CD4-positive, alpha-beta T cell treated with Interleukin-6 at 100 ng/mL for 8 hours (primary cell): Measurements from ENCODE around the gene CAMK2A.

Experiments used
- DNase-seq: peaks from one replicate; pipeline ENCODE4 v3.0.0-alpha.2; 2020; ENCODE audit warnings: mixed read lengths, low spot score

Gene CAMK2A

DNA sequence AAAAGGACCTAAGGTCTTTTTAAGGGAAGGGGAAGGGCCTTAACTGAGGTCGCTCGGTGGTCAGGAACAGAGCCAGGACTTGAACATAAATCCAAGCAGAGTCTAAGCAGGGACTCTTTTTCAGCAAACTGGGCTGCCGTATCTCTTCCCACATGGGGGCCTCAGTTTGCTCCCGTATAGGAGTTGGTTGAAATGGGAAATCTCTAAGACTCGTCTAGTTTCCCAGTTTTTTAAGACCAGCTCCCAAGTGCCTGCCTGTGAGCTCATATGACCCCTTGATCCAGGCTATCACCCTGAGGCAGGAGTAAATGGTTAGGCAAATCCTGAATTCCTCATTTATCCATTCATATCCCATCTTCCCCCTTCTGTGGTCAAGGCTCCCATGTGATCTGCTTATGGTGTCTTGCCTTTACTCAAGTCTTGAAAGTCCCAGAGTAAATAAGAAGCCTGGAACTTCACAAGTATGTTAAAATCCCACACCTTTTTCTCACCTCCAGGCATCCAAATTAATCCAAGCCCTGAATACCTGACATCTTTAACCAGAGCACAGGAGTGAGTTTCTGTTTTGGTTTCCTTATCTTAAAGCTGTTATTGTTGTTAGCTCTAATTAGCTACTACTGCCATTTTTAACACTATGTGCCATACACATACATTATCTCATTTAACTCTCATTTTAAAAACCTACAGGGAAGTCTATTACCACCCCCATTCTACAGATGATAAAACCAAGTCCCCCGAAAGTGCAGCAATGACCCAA, 10.2 kb upstream of the CAMK2A start:
- DNase-seq: no peak

DNA sequence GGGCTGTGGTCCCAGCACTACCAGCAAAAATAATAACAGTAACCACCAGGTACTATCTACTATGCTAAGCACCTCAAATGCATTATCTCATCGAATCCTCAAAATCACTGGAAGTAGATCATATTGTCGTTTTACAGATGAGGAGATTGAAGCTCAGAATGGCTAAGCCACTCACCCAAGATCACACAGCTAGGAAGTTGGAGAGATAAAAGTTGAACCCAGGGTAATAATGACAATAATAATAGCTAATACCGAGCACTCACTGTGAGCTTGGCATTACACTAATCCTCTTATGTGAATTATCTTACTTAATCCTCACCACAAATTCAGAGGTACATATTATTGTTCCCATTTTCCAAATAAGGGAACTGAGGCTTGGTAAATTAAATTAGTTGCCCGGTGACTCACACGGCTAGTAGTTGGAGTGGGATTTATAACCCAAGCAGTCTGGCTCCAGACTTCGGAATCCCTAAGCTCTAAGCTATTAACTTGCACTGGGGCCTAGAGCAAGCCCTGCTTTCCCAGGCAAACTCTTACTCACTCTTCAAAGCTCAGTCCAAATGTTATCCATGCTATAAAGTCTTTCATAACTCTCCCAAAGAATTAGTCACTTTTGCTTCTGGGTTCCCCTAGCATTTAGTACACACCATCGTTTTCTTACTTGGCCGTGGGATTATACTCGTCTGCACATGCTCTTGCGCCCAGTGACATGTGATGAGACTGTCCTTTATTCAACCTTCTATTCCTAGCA, 9.3 kb upstream of the CAMK2A start:
- DNase-seq: no peak

DNA sequence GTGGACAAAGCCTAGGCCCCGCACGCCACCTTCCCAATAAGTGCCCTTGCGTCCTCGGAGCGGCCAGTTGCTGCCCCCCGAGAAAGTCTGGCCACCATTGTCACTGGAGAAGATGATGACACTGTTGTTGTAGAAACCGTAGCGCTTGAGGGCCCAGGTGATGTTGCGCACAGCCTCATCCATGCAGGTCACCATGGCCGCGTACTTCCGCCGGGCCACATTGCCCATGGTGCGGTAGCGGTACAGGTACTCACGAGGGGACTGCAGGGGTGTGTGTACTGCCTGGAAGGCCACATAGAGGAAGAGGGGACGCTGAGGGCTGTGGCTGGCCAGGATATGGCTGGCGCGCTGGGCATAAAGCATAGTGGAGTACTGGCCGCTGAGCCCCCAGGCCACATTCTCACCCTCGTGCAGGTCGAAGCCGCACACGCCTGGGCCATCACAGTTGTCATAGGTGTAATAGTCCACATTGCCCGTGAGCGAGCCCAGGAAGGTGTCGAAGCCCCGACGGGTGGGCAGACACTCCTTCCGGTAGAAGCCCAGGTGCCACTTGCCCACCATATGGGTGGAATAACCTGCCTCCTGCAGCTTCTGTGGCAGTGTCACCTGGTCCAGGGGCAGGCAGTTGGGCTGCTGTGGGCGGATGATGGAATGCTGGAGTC, 8.5 kb upstream of the CAMK2A start:
- no peak for DNase-seq

DNA sequence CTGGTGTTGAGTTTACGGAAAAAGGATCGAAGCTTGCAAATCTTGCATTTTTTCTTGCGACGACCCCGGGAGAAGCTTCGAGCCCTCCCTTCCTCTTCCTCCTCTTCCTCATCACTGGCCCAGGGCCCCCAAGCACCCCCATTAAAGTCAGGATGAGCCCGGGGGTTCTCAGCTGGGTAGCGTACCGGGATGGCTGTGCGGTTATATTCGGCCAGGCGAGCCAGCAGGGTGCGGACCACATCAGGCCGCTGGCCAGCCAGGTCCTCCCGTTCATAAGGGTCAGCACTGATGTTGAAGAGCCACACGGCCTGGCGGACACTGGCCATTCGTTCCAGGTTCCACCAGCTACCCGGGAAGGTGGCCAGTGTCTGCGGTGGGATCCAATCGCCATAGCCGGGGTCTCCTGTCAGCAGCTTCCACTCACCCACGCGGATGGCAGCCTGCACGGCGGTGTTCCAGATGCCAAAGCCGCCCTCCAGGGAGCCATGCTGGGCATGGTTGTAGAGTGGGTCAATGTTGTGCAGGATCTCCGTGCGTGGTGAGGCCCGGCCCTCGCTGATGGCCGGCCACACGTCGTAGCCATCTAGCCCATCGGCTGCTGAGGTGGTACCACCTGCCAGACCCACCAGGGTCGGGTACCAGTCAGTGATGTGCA, 7.8 kb upstream of the CAMK2A start:
- DNase-seq: no peak

DNA sequence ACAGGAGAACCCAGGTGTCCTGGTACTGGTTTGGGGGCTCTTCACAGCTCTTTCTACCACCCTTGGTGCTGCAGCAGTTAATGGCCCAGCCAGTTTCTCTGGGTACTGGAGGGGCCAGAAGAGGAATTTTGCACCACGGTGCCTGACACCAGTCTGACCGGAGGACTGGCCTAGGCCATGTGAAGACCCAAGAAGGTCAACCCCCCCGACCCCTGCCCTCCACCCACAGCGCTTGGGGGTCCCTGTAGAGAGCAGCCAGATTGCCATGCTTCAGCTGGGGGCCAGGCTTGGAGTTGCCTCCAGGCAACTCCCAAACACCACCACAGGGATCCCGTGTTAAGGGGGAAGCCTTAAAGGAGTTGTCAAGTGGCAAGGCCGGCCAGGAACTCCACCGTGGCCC, 6.9 kb upstream of the CAMK2A start:
- DNase-seq: no peak

DNA sequence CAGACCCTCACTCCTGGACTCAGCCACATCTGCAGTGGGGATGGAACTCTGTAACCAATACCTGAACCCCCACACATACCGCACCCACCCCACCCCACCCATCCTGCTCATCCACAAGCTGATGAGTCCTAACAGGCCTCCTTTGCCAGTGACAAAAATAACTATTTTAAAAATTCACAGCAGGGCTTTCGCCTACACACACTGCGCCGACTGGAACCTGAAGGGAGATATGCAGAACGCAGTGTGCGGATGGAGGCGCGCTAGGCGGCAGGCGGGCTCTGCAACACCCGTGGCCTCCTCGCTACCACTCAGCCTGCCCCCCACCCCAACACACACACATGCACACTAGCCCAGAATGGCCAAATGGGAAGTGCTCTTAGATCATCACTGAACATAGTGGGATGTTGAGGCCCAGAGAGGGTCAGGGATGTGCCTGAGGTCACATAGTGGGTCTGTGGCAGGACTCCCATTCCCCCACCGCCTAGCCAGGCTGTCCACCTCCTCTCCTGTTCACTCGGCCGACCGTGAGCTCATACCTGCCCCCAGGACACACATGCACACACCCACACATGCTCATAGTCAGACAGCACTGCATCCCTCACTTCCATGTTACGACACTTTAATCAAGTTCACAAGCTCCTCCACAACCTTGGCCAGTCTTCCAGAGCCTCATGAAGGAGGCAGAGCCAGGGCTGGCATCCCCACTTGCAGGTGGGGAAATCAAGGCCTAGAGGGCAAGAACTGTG, 6.3 kb upstream of the CAMK2A start:
- no peak for DNase-seq

DNA sequence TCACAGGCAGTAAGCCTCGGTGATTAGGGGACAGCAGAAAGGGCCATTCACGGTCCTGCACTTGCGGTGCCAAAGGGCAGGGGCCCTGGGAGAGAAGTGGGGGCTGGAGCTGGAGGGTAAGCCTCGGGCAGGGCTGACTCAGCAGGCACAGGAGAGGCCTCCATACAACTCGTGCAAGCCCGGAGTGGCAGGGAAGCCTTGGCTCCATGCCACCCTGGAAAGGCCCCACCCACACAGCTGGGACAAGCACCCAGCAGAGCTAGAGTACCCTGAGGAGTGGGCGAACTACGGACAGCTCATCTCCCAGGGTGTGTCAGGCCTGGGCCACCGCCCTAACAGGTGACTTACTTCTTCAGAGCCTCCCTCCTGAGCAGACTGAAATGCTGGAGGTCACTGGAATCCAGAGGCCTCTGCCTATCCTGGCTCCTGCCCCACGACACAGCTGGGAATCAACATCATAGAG, 5.6 kb upstream of the CAMK2A start:
- no peak for DNase-seq

DNA sequence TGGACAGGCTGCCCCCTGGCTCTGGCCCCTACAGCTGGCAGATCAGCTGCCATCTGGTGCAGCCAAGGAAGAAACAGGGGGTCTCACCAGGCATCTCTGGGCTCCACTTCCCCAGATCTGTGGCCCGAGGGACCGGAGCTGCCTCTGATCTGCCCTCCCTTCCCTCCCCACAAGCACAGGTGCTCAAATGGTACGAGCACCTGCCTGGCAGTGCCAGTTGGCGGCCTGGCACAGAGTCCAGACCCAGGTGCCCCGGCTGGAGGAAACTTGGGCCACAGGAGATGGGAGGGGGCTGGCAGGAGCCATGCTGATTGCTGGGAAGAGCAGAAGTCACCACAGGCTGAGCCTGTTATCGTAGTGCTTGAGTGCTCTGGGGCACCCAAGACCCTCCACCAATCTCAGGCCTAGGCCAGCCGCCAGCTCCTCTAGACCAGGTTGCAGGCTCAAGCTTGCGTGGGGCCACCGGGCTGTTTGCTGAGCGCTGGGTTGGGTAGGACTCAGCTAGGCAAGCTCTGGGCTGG, 5.0 kb upstream of the CAMK2A start:
- DNase-seq: no peak

DNA sequence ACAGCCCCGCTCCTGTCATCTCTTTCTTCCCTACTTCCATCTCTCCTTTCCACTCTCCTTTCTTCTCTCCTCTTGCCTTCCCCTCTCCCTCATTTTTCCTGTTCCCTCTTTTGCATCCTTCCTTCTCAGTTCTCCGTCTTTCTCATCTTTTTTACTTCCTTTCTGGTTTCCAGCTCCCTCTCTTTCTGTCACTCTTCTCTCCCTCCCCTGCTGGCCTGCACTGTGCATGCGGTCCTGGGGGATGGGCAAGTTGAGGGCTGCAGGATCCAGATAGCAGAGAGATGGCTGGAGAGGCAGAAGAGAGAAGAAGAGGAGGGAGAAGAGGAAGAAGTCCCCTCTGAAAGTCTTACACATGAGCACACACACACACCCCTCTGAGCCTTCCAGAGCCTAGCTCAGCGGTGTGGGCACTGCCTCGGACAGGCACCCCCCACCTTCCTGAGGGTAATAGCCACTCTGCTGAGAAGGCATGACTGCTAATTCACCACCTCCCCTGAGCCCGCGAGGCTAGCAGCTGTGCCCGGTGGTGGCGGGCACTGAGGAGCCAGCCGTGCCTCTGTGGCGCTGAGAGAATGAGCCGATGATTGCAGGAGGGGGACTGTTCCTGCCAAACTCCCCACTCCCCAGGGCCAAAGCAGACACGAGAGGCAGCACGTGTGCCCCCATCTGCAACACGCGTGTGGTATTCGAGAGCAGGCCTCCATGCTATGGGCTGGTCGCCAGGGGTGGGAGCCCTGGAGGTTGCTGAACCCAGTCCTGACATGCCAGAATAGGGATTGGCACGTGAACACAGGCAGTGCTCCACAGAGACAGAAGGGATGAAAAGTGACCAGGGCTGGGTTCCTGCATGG, 3.7 kb upstream of the CAMK2A start:
- DNase-seq: no peak

DNA sequence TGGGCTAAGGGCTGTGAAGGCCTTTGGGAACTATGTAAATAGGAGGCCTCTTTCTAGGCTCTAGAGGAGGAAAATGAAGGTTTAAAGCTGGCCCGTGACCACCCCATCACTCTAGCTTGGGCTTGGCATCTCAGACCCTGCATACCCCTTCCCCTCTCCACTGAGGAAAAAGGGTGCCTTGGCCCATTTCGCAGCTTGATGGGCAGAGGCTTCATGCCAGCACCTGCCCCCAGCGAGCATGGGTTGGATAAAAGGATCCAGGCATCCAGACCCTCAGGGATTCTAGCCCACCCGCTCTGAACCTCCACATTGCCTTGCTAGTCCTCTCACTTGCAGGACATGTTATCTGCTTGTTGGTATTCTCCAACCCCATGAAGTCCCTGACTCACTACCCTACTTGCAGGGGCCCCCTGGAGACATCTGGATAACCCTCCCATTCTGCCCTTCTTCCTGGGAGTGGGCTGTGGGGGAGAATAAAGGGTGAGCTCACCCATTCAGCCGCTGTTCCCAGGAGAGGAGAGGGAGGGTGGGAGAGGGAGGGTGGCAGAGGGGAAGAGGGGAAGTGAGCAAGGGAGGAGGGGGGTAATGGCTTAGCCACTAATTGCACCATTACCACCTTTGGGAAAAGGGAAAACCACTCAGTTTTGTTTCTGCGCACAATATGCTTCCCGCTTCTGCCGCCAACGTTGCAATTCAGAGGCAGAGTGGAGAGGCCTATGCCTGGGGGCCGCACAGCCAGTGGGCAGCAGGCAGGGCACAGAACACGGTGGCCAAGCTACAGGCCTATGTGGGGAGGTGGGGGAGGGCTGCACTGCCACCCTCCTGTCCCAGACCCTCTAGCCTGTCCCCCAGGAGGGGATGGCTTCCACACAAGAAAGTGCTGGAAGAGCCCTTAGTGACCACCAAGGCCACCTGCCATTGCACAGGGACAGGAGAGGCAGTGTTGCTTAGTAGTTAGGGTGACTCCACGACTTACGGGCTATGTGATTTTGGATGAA, 2.1 kb upstream of the CAMK2A start:
- no peak for DNase-seq

DNA sequence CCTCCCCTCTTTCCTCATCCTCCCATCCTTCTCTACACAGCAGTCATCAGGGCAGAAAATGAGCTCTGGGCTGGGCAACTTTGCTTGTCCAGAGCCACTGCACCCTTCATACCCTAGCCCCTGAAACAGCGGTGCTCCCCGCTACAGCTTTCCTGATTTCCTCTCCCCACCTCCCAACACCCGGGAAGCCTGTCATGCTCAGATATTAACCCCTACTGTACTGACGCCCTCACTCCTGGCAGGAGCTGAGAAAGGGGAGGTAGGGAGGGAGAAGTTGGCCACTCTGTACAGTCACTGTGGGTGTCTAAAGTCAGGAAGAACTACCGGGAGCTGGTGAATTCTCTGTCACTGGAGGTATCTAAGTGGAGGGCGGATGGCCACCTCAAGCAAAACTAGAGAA, 782 bp downstream of the CAMK2A start:
- DNase-seq: no peak

DNA sequence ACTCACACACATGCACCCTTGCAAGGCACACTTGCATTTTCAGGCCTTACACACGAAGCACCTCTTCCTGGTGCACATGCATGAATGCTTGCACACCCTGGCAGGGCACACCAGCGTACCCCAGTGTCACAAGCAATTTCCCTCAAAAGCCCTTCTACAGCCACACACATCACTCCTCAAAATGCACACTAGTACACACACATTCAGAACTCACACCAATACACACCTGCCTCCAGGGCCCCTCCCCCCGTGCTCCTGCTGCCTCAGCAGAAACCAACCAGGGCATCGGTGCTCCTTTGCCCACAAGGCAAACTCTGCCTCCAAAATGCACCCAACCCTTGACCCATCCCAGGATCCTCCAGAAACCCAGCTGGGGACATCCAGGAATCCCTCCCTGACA, 1.2 kb downstream of the CAMK2A start:
- no peak for DNase-seq

DNA sequence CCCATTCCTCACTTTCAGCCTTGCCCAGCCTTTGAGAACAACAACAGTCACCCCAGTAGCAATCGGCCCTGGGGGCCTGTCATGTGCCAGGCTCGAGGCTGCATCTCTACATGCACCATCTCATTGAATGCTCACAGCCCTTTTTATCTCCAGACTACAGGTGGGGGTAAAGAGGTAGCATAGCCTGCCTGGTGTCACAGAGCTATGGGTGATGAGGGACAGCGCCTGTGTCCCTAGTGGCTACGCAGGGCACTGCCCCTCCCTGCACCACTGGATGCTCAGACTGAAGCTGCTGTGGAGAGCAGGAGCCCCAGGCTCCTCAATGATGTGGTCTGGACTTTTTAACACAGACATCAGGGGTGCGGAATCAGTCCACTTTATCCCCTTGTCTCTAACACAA, 2.8 kb downstream of the CAMK2A start:
- no peak for DNase-seq

DNA sequence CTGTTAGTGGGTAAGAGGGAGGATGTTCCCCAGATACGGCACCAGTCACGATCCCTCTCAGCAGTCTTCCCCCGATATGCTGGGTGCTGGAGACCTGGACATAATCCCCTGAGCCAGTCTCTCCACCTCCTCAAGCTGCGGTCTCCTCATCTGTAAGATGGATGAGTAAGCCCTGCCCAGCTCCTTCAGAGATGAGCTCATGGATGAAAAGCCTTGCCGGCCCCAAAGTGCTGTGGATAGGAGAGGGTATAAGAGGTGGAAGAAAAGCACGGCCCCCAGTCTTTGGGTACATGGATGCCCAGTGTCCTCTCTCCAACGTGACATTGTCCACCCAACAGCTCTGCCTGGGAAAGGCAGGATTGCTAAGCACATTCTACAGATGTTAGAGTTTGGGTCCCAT, 4.5 kb downstream of the CAMK2A start:
- no peak for DNase-seq

DNA sequence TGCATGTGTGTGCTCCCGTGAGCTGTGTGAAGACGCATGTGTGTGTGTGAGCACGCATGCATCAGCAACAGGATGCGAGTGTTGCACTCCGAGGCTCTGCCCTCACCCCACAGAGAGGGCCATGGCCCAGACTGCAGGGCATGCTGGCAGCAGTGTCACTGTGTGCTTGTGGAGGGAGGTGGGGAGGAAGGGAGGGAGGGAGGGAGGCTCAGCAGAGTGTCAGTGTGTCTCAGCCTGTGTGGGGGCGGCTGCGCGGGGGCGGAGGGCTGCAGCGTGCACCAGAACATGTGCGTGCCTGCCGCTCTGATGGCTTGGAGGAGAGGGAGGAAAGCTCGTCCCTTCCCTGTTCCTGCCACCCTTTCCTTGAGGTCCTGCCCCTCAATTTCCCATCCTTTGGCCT, 5.3 kb downstream of the CAMK2A start:
- no peak for DNase-seq

DNA sequence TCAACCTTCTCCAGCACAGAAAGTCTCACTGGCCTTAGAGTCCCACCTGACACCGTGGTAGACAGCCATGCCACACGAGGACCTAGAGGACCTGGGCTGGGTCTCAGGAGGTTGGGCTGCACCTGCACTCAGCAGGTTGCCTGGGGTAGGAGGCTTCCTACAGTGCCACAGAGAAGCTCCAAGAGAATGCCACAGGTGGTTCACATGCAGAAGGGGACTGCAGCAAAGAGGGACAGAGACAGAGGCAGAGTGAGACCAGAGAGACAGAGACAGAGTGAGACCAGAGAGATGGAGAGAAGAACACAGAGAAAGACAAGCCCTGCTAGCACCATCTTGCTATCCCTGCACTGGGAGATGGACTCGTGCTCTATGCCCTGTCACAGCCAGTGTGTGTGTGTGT, 5.7 kb downstream of the CAMK2A start:
- DNase-seq: no peak

DNA sequence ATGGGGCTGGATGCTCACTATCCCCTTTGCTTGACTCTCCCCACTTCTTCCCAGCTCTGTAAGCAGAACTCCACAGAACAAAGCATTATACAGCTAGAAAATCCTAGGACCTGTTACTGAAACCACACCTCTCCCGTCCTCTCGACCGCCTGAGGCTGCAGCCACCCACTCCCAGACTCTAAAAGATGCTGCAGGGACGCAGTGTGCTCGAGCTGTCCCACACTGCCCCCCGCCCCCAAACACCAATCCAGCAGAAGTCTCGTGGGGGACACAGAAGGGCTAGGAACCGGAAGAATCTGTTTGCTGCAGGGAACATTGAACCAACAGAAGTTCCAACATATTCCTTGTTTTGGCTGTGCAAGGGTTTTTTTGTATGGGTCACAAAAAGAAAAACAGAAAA, 7.6 kb downstream of the CAMK2A start:
- no peak for DNase-seq

DNA sequence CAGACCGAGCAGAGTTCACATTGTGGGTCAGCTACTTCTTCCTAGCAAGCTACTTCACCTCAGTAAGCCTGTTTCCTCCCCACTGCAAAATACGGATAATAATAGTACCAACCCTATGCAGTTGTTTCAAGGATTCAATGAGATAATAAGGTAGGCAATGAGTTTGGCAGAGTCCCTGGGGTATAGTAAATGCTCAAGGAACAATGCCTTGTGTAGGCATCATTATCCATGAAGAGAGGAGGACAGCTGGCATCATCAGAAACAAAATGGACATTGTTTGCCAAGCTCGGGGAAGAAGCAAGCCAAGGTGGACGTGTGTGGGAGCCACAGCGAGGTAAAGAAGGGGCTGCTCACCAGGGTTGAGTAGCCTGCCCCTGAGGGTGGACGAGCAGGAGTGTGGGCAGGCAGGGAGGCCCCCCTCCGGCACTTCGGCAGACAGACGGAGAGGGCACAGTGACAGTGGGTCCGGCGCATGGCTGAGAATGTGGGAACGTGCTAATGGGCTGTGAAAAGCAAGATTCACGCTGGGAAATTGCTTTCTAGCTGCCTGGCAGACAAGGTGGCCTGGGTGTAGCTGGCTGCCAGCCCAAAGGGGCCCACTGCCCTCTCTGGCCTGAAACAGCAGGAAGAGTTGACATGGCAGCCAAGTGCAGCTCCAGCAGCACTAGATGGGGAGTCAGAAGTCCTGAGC, 10.1 kb downstream of the CAMK2A start:
- DNase-seq: no peak

DNA sequence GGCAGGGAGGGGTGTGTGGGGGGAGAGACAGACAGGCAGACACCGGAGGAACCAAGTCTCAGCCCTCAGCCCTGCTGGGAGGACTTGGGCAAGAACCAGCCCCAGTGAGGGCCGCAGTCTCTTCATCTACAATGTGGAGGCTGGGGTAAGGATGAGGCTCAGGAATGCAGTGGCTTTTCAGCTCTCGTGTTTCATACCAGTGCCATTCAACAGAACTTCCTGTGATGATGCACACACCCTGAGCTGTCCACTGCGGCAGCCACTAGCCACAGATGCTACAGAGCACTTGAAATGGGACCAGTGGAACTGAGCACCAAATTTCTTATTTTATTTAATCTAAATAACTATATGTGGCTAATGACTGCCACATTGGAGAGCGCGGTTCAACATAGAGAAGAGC, 10.7 kb downstream of the CAMK2A start:
- DNase-seq: no peak
